Prostate gland (tissue), 2 donors: ENCODE data around the gene AOPEP. TPM values are rescaled to one million over a fixed set of nuclear protein-coding genes. Genes with fewer than 3 reads are reported as not detected.
A peak's percentile ranks its signal among the peaks of the same experiment; 100 is the strongest.

Experiments
- DNase-seq: peaks from one replicate; pipeline ENCODE4 v3.0.0-alpha.2; 2019; ENCODE audit warnings: low spot score
- H3K27ac ChIP-seq, 2 donors: fragments of 200-600 bp; sonication (generic); 2 replicates each; pipeline ENCODE4 v1.5.1; 2017 to 2019
- H3K27me3 ChIP-seq: fragments of 200-600 bp; sonication (generic); replicated peaks from 2 replicates; pipeline ENCODE4 v1.5.1; 2019; ENCODE audit not compliant: insufficient read depth
- H3K36me3 ChIP-seq, 2 donors: fragments of 200-600 bp; sonication (generic); 1 replicate in 1 of 2; 2 replicates in 1 of 2; pipeline versions ENCODE4 v1.5.1 to v1.8.1; 2017 to 2019
- H3K4me1 ChIP-seq: fragments of 200-600 bp; sonication (generic); replicated peaks from 2 replicates; pipeline ENCODE4 v1.5.1; 2019
- H3K4me3 ChIP-seq, 2 donors: fragments of 200-600 bp; sonication (generic); 2 replicates each; pipeline ENCODE4 v1.5.1; 2017 to 2019
- H3K9me3 ChIP-seq: fragments of 200-600 bp; sonication (generic); 2 replicates; pipeline ENCODE4 v1.5.1; 2017
- POLR2A ChIP-seq: fragments of 450-650 bp; IDR thresholded peaks from one replicate; pipeline ENCODE4 v1.6.1; 2016; ENCODE audit warnings: antibody characterized with exemption, mild to moderate bottlenecking
- POLR2AphosphoS5 ChIP-seq: sonication (generic); formaldehyde crosslinking; IDR thresholded peaks from one replicate; pipeline ENCODE4 v1.6.1; 2017; ENCODE audit warnings: antibody characterized with exemption
- WGBS: methylation state at CpG from one replicate; pipeline ENCODE4 v1.1.5; 2018; 5-methylcytosine and 5-hydroxymethylcytosine counted together
- intact Hi-C: fragments of 100-400 bp; cut with DNase I; formaldehyde crosslinking; loops from one replicate; pipeline ENCODE4 v1.14.2; 2022
- total RNA-seq, 2 donors: library from RNA; depleted of rRNA; stranded (reverse); fragments of >200 nt; gene quantifications; one replicate each; pipeline ENCODE4 v1.1.0, GENCODE V29; 2016
- TF ChIP-seq, protein P1 (sequence below), 4 experiments: fragments of 200-600 bp in 2 of 4; fragments of 450-650 bp in 2 of 4; sonication (generic) in 2 of 4; IDR thresholded peaks; 1 replicate in 3 of 4; 2 replicates in 1 of 4; pipeline ENCODE4 v1.5.1; 2016 to 2019; ENCODE audit warnings: antibody characterized with exemption in 4 of 4, mild to moderate bottlenecking in 2 of 4, moderate library complexity in 2 of 4

The AOPEP gene
- total RNA-seq, 2 donors from 2014 or later: 107 to 188 TPM

DNA sequence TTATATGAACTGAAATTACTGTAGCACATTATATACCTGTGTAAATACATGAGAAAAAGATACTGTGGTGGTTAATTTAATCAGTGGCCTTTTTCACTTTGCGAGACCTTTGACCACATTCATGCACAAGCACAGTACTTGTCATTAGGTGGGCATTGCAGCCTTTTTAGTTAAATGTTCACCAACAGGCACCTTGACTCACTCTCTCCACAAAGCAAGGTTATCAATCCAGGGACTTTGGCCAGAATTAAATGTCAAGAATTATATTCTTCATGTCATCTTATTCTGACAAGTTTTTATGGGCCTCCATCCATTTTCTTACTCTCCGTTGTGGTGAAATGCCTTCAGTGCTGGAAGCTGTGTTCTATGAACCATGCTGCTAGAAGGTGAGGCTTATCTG lies 72.2 kb downstream of the AOPEP start:
- no peaks in the 10 kb centered on the region for H3K27me3 ChIP-seq
- H3K36me3 ChIP-seq: no peaks in the 10 kb centered on the region
- intact Hi-C loops: loop anchor here (10.0 kb wide), 1 partner anchor 114 kb away; no protein-coding TSS in a partner anchor
- WGBS: 95% methylated on average over 2 of the region's 2 CpGs
- peak overlapping the region in 1 of 2 donors; percentile 64 for H3K27ac ChIP-seq
- H3K9me3 ChIP-seq: no peaks in the 10 kb centered on the region
- no peak overlapping the region for H3K4me3 ChIP-seq
- DNase-seq: no peak
- no peaks in the 10 kb centered on the region for H3K4me1 ChIP-seq
- TF ChIP-seq, protein P1, sequence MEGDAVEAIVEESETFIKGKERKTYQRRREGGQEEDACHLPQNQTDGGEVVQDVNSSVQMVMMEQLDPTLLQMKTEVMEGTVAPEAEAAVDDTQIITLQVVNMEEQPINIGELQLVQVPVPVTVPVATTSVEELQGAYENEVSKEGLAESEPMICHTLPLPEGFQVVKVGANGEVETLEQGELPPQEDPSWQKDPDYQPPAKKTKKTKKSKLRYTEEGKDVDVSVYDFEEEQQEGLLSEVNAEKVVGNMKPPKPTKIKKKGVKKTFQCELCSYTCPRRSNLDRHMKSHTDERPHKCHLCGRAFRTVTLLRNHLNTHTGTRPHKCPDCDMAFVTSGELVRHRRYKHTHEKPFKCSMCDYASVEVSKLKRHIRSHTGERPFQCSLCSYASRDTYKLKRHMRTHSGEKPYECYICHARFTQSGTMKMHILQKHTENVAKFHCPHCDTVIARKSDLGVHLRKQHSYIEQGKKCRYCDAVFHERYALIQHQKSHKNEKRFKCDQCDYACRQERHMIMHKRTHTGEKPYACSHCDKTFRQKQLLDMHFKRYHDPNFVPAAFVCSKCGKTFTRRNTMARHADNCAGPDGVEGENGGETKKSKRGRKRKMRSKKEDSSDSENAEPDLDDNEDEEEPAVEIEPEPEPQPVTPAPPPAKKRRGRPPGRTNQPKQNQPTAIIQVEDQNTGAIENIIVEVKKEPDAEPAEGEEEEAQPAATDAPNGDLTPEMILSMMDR (IDR thresholded peaks at IDR 0.05): no peak
- TF ChIP-seq POLR2AphosphoS5: no peak
- TF ChIP-seq POLR2A: no peak

DNA sequence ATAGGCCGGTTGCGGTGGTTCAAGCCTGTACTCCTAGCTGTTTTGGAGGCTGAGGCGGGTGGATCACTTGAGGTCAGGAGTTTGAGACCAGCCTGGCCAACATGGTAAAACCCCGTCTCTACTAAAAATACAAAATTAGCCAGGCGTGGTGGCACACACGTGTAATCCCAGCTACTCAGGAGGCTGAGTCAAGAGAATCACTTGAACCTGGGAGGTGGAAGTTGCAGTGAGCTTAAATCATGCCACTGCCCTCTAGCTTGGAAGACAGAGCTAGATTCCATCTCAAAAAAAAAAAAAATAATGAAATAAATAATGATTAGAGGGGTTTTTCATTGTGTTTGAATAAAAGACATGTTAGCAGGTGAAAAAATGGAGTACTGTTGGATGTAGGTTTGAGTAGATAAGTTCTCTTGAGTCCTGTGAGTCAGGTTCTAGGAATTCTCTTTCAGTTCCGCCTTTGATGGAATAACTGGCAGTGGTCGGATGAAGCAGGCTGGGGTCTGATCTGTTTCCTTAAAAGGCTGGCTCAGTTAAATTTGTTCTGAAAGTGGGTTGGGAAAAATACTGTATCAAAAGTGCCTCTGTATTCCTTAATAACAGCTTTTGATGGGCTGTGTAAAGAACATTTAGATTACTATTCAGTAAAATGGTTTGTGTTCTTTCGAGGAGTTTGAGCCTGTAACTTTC lies 73.2 kb downstream of the AOPEP start:
- H3K4me1 ChIP-seq: no peaks in the 10 kb centered on the region

DNA sequence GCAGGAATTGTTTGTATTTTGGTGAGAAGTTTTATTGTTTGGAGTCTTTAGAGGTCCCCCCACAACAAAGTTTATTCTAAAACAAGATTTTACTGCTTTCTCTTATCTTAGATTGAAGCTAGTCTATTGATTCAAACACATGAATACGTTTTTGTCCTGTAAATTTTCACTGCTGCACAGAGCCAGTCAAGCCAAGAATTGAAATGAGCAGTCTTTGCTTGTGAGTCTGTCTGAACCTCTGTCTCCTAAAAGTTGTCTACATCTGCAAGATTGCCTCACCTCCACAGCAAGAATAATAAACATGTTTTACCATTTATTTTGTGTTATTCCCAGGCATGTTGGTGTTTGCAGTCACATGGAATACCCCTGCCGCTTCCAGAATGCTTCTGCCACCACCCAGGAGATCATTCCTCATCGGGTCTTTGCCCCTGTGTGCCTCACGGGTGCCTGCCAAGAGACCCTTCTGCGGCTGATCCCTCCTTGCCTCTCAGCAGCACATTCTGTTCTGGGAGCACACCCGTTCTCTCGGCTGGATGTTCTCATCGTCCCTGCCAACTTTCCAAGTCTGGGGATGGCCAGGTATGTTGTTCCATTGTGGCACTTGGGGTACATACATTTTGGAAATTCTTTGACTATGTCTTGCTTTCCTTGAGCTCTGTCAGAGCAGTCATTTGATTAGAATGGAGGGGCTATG lies 74.1 kb downstream of the AOPEP start:
- H3K4me1 ChIP-seq: no peaks in the 10 kb centered on the region
- H3K36me3 ChIP-seq: no peaks in the 10 kb centered on the region
- no peaks in the 10 kb centered on the region for H3K27me3 ChIP-seq
- TF ChIP-seq, protein P1 (IDR thresholded peaks at IDR 0.05): no peak
- peak; percentile 14 for TF ChIP-seq POLR2AphosphoS5
- no peak overlapping the region for H3K4me3 ChIP-seq
- peak overlapping the region; percentile 64 to 66 for H3K27ac ChIP-seq
- no peak for DNase-seq
- intact Hi-C loops: loop anchor here (5.0 kb wide), 1 partner anchor 122 kb away; no protein-coding TSS in a partner anchor
- 28% methylated on average over 8 of the region's 8 CpGs for WGBS
- no peaks in the 10 kb centered on the region for H3K9me3 ChIP-seq

More for the DNA sequence above, 73.2 kb downstream of the AOPEP start:
- TF ChIP-seq POLR2A: no peak
- peak; percentile 28 for TF ChIP-seq POLR2AphosphoS5
- intact Hi-C loops: loop anchor here (5.0 to 10.0 kb wide), 2 partner anchors 115 to 123 kb away; no protein-coding TSS in a partner anchor
- no peak for DNase-seq
- no peaks in the 10 kb centered on the region for H3K9me3 ChIP-seq
- H3K36me3 ChIP-seq: no peaks in the 10 kb centered on the region
- WGBS: 73% methylated on average over 9 of the region's 9 CpGs
- H3K27me3 ChIP-seq: no peaks in the 10 kb centered on the region
- H3K27ac ChIP-seq: peak overlapping the region; percentile 64 to 66
- no peak overlapping the region for H3K4me3 ChIP-seq

DNA sequence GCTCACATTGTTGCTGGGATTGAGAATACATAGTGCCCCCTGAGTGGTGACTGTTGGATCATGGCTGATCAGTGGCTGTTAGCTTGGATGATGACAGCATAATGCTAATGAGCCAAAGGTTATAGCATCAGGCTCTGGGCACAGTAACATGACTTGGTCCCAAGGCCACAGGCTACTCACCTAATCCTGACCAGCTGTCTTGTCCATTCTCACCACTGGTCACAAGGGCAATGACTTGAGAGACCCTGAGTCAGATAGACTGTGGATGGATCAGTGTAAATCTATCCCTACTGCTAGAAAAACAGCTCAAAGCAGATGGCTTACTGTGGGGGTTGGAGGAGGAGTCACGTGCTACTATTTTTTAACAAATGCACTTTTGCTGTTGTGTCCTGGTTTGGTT lies 74.7 kb downstream of the AOPEP start:
- H3K27ac ChIP-seq: peak overlapping the region; percentile 64 to 66

DNA sequence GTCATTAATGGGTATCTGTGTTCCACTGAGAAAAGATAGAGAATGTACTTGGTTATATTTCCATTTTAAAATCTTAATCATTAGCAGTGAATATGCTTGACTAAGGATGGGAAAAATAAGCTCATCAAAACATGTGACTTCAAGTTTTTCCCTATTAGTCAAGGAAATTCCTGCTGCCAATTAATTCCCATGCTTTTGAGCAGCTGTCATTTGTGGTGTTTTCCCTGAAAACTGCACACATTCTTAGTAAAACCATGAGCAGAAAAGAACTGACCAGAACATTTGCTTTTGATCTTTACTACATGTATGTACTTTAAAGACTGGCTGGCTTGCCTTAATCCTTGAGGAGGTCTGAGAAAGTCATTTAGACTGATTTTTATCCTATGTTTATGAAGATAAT lies 75.2 kb downstream of the AOPEP start:
- intact Hi-C loops: loop anchor here (5.0 kb wide), 1 partner anchor 121 kb away; no protein-coding TSS in a partner anchor
- TF ChIP-seq POLR2A: no peak
- TF ChIP-seq, protein P1 (IDR thresholded peaks at IDR 0.05): no peak
- no peak for TF ChIP-seq POLR2AphosphoS5
- Histone ChIP-seq H3K9me3 (no peaks in the 10 kb centered on the region), H3K36me3 (no peaks in the 10 kb centered on the region), H3K4me3 (no peak overlapping the region), H3K27ac (peak overlapping the region; percentile 64 to 66), H3K4me1 (no peaks in the 10 kb centered on the region), H3K27me3 (no peaks in the 10 kb centered on the region)
- no peak for DNase-seq

More for the DNA sequence above, 74.7 kb downstream of the AOPEP start:
- Histone ChIP-seq H3K9me3 (no peaks in the 10 kb centered on the region), H3K4me1 (no peaks in the 10 kb centered on the region), H3K27me3 (no peaks in the 10 kb centered on the region), H3K36me3 (no peaks in the 10 kb centered on the region), H3K4me3 (no peak overlapping the region)
- WGBS: 74% methylated on average over 1 of the region's 1 CpG
- TF ChIP-seq, protein P1 (IDR thresholded peaks at IDR 0.05): no peak
- no peak for TF ChIP-seq POLR2A
- no peak for TF ChIP-seq POLR2AphosphoS5
- DNase-seq: no peak
- intact Hi-C loops: loop anchor here (5.0 kb wide), 1 partner anchor 121 kb away; no protein-coding TSS in a partner anchor
